HG03442 (cell line): ENCODE results near the gene GOPC.
"Not testable (repeated sequence)": the region's sequence is repeated elsewhere in the genome, so short reads cannot be mapped to it uniquely, and the experiment has no call there.

Experiments used
- ATAC-seq: cut with Tn5 transposase; IDR thresholded peaks from one replicate; pipeline ENCODE4 v1.9.1; 2021; ENCODE audit warnings: mild to moderate bottlenecking, moderate library complexity; ENCODE audit not compliant: unreplicated experiment

GOPC gene

DNA sequence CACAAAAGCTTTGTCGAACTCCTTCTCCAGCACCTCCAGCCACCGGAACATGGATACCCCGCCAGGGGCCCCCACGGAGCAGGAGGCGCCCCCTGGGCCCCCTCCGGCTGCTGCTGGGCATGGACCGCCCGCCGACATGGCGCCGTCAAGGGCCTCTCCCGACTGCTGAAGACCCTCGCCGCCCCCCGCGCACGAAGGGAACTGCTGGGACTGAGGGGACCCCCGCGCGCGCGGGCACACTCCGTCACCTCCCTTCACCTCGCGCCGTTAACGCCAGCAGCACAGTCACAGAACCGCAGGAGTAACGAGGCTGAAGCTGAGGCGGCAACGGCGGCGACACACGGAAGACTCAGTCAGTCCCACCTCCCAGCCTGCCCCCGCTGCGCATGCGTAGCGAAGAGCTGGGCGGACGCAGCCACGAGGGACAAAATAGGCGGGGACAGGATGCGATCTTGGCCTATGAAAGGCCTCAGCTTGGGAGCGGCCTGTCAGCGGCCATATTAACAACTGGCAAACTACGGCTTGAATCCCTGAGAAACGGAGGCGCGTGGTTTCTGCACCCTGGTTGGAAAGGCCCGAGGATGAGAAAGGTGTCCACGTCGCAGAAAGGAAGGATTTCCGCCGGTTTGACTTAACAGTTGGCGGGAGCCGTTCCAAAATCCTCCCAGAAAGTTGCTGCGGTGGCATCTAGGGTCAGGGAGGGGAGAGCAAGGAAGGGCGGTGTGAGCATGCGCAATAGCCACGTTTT is at the start of gene GOPC:
GOPC (minus strand) TSS at position 361 of the 748 bp plus-strand sequence; CDS start at position 138, 223 bp downstream.
- ATAC-seq, result peak; percentile 91

DNA sequence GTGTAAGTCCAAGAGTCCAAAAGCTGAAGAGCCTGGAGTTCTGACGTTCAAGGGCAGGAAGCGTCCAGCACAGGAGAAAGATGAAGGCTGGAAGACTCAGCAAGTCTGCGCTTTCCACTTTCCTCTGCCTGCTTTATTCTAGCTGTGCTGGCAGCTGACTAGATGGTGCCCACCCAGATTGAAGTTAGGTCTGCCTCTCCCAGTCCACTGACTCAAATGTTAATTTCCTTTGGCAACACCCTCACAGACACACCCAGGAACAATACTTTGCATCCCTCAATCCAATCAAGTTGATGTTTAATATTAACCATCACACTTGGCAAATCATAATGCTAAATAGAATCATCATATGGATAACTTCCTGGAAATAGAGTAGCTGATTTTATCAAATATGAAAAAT is 49.7 kb upstream of the GOPC start:
- ATAC-seq, result not testable (repeated sequence)

- ATAC-seq, result no peak
These were observed 40.7 kb upstream of the GOPC start for GRCh38 chr6:117642976-117643375.

GRCh38 chr6:117637770-117638169 is 35.5 kb upstream of the GOPC start:
- ATAC-seq, result no peak

GRCh38 chr6:117629119-117629660 is 26.9 kb upstream of the GOPC start:
- no peak for ATAC-seq

- ATAC-seq, result no peak
These were observed 25.2 kb upstream of the GOPC start for GRCh38 chr6:117627533-117627932.

- ATAC-seq, result no peak
These were observed 22.7 kb upstream of the GOPC start for GRCh38 chr6:117624869-117625481.

- no peak for ATAC-seq
These were observed 16.9 kb upstream of the GOPC start for GRCh38 chr6:117619178-117619577.

- no peak for ATAC-seq
These were observed 15.1 kb upstream of the GOPC start for GRCh38 chr6:117617210-117618035.

GRCh38 chr6:117616391-117617209 is 14.3 kb upstream of the GOPC start:
- no peak for ATAC-seq

- ATAC-seq, result no peak
These were observed 13.6 kb upstream of the GOPC start for GRCh38 chr6:117615750-117616390.

GRCh38 chr6:117613920-117614560 is 11.7 kb upstream of the GOPC start:
- ATAC-seq, result no peak

DNA sequence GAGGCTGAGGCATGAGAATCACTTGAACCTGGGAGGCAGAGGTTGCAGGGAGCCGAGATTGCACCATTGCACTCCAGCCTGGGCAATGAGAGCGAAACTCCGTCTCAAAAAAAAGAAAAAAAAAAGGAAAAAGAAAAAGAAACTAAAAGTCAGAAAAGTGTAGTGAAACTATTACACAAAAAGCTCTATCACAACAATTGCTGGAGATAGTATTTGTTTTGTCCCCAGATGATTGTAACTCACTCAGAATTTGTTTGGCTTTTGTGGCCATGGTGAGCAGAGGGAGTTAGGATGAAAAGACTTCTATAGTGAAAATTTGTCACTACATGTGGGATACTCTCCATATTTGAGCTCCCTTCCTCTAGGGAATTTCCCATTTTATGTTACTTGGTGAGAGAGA is 5.2 kb upstream of the GOPC start:
- ATAC-seq, result peak; percentile 24

DNA sequence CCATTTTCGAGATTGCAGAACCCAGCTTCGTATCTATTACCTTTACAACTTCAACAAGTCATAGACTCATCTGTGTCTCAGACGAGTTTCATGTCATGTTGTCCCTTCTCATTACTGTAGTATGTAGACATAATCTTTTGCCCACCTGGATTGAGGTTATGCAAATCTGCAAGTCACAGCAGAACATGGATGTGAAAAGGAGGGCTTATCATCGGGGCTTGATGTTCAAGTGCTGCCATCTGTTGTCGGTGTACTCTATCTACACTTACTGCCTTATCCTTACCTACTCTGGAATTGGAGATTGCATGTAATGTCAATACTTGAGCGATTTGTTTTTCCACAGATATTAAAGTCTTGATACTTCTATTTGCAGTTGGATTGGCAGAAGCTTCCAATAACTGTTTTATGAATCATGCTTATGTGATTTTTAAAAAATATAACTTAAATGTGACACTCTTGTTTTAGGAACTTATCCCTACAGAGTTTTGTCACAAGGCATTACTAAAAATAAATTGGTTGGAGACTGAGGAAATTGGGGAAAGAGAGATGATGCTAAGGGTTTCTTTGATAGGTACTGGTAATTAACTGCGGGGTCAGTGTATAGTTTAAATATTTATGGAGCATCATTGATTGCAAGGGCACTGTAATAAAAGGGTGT is 3.0 kb upstream of the GOPC start:
- peak; percentile 37 for ATAC-seq

DNA sequence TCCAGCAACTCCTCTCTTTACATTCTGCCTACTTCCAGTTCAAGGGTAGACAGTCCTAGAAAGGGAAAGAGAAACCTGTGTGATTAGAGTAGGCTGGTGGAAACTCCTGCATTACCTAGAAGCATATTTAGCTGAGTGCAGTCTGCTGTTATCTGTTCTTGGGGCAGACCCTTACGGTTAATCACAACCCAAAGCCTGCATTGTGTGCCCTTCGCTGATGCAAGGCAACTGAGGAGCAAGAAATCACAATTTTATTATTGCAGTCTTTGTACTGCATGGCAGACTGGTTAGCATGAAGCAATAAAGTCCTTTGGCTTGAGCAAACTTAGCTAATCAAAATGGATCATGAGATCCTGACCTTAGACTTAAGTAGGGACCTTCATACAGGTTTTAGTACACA is 1.5 kb upstream of the GOPC start:
- ATAC-seq, result no peak

DNA sequence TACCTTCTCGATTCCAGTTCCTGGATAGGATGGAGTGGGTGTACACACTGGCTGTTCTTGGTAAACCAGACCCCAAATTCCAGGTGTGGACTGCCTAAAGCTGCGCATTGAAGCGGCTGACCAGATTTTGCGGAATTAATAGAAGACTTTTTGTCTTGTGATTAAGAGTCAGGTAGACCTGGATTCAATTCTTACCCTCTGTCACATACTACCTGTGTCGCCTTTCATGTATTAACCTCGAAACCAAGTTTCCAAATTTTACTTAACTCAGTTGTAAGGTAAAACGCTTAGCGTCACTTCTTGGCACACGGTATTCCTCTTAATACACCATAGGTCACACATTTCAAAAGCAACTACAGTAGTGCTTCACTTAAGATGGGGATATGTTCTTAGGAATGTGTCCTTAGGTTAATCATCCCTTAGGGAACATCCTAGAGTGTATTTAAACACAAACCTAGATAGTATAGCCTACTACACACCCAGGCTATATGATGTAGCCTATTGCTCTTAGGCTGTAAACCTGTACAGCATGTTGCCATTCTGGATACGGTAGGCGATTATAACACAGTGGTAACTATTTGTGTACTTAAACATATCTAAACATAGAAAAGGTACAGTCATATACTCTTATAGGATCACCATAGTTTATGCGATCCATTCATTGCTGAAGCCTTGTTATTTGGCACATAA is 733 bp upstream of the GOPC start:
- no peak for ATAC-seq

GRCh38 chr6:117601811-117602150 is 530 bp downstream of the GOPC start:
- ATAC-seq, result peak; percentile 8

- no peak for ATAC-seq
These were observed 2.1 kb downstream of the GOPC start for GRCh38 chr6:117600008-117600743.
